ENCODE data around the gene LCN15. TPM values are rescaled to one million over a fixed set of nuclear protein-coding genes. Genes with fewer than 3 reads are reported as not detected.
A peak's percentile ranks its signal among the peaks of the same experiment; 100 is the strongest.

LCN15 gene
- total and polyA plus RNA-seq, 2 of the 13 experiments (the other 11 are each of a cell fraction or from before 2014, with no cell fraction given) = 1.3 to 53.7 TPM

- TF ChIP-seq ZNF709 (CRISPR knock-in tag; IDR thresholded peaks at IDR 0.05) (0 out of 2 replicates have a peak, but pooled peaks have one; percentile 34), NONO (IDR thresholded peaks at IDR 0.05) (no peak), NONO (CRISPR knock-in tag; conservative IDR thresholded peaks at IDR 0.05) (peak; percentile 59; the same call in 1 of the 2 replicates), ZBTB7B (CRISPR knock-in tag; IDR thresholded peaks at IDR 0.05) (no peak), ZKSCAN8 (CRISPR knock-in tag; IDR thresholded peaks at IDR 0.05; ENCODE audit: borderline replicate concordance) (no peak), ZNF672 (CRISPR knock-in tag; IDR thresholded peaks at IDR 0.05) (no peak), BCL6 (CRISPR knock-in tag; IDR thresholded peaks at IDR 0.05) (no peak), TBX3 (IDR thresholded peaks at IDR 0.05; ENCODE audit: borderline replicate concordance) (no peak), ARNT2 (CRISPR knock-in tag; IDR thresholded peaks at IDR 0.05; ENCODE audit: low read depth) (0 out of 2 replicates have a peak, but pooled peaks have one; percentile 27), POLR2AphosphoS2 (IDR thresholded peaks at IDR 0.05; ENCODE audit: low read depth, low read length) (no peak), STAT6 (CRISPR knock-in tag; IDR thresholded peaks at IDR 0.05; ENCODE audit: borderline replicate concordance) (no peak), KDM2A (CRISPR knock-in tag; IDR thresholded peaks at IDR 0.05; ENCODE audit: borderline replicate concordance, low read depth) (peak; percentile 75), ZNF12 (CRISPR knock-in tag; IDR thresholded peaks at IDR 0.05) (no peak), CREBL2 (CRISPR knock-in tag; IDR thresholded peaks at IDR 0.05; ENCODE audit: borderline replicate concordance) (no peak), PITX1 (CRISPR knock-in tag; IDR thresholded peaks at IDR 0.05) (no peak)
- TF ChIP-seq, protein P1, sequence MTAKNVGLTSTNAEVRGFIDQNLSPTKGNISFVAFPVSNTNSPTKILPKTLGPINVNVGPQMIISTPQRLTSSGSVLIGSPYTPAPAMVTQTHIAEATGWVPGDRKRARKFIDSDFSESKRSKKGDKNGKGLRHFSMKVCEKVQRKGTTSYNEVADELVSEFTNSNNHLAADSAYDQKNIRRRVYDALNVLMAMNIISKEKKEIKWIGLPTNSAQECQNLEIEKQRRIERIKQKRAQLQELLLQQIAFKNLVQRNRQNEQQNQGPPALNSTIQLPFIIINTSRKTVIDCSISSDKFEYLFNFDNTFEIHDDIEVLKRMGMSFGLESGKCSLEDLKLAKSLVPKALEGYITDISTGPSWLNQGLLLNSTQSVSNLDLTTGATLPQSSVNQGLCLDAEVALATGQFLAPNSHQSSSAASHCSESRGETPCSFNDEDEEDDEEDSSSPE (CRISPR knock-in tag; IDR thresholded peaks at IDR 0.05) = 0 out of 2 replicates have a peak, but pooled peaks have one; percentile 32
- TF ChIP-seq, protein P2, sequence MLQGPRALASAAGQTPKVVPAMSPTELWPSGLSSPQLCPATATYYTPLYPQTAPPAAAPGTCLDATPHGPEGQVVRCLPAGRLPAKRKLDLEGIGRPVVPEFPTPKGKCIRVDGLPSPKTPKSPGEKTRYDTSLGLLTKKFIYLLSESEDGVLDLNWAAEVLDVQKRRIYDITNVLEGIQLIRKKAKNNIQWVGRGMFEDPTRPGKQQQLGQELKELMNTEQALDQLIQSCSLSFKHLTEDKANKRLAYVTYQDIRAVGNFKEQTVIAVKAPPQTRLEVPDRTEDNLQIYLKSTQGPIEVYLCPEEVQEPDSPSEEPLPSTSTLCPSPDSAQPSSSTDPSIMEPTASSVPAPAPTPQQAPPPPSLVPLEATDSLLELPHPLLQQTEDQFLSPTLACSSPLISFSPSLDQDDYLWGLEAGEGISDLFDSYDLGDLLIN (CRISPR knock-in tag; IDR thresholded peaks at IDR 0.05; ENCODE audit: borderline replicate concordance) = no peak
- TF ChIP-seq, protein P3, sequence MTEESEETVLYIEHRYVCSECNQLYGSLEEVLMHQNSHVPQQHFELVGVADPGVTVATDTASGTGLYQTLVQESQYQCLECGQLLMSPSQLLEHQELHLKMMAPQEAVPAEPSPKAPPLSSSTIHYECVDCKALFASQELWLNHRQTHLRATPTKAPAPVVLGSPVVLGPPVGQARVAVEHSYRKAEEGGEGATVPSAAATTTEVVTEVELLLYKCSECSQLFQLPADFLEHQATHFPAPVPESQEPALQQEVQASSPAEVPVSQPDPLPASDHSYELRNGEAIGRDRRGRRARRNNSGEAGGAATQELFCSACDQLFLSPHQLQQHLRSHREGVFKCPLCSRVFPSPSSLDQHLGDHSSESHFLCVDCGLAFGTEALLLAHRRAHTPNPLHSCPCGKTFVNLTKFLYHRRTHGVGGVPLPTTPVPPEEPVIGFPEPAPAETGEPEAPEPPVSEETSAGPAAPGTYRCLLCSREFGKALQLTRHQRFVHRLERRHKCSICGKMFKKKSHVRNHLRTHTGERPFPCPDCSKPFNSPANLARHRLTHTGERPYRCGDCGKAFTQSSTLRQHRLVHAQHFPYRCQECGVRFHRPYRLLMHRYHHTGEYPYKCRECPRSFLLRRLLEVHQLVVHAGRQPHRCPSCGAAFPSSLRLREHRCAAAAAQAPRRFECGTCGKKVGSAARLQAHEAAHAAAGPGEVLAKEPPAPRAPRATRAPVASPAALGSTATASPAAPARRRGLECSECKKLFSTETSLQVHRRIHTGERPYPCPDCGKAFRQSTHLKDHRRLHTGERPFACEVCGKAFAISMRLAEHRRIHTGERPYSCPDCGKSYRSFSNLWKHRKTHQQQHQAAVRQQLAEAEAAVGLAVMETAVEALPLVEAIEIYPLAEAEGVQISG (CRISPR knock-in tag; IDR thresholded peaks at IDR 0.05) = peak; percentile 31
These were observed 43.2 kb upstream of the LCN15 start, which contains the start of gene RABL6 (continued) for GRCh38 chr9:136807281-136808074.
